NB4 (cell line): ENCODE results near the gene HTT.
A peak's percentile ranks its signal among the peaks of the same experiment; 100 is the strongest.

ENCODE experiments used
- DNase-seq: peaks from one replicate; pipeline ENCODE4 v3.0.0; 2010; ENCODE audit warnings: low read depth
- H3K4me3 ChIP-seq: one replicate; pipeline ENCODE4 v1.5.1; 2011; ENCODE audit warnings: mild to moderate bottlenecking, low read depth, low read length, moderate library complexity
- CTCF ChIP-seq: IDR thresholded peaks from one replicate; pipeline ENCODE4 v1.5.1; 2012; ENCODE audit warnings: low read depth, low read length
- MAX ChIP-seq: IDR thresholded peaks from 2 replicates; pipeline ENCODE4 v1.6.1; 2011; ENCODE audit warnings: low read depth, low read length
- MYC ChIP-seq: IDR thresholded peaks from 2 replicates; pipeline ENCODE4 v1.6.1; 2011; ENCODE audit warnings: low read depth, low read length
- POLR2A ChIP-seq: IDR thresholded peaks from 2 replicates; pipeline ENCODE4 v1.6.1; 2011; ENCODE audit warnings: mild to moderate bottlenecking; ENCODE audit not compliant: insufficient read length; ENCODE audit errors: extremely low read depth

The HTT gene

DNA sequence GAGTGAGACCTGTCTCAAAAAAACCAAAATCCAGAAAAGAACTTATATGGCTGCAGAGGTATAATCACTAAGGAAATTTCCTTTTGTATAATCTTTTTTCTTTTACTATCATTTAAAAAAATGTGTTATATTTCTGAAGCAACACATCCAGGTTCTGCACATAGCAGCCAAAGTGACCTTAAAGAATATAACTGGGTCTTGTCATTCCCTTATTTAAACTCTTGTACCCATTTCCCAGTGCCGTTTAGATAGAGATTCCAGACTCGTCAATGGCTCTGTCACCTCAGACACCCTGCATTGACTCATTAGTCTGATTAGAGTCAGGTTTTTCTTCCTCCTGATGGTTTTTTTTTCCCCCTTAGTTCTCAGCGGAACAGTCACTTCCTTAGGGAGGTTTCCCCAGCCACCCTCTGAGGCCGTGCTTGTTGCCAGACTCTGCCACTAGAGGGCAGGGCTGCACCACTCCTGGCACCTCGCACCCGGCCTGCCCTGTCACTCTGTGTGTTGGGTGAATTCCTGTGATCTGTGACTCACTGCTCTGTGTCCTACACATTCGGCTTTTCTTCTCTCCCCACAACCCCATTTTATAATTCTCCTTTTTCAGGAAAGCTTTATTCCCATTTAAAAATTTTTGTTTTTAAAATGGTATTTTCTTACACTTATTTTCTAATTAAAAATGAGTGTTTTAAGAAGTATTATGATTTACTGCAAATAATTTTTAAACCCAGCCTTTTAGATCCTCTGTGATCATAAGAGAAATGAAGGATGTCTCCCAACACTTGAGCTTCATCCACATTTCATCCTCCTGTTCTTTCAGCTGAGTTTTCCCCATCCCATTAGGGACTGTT lies 32.1 kb downstream of the HTT start:
- DNase-seq = peak; percentile 89
- TF ChIP-seq POLR2A (no peak), MYC (0 out of 2 replicates have a peak, but pooled peaks have one; percentile 10), CTCF (peak; percentile 99), MAX (no peak; the same call in 1 of the 2 replicates)
- no peak overlapping the region for H3K4me3 ChIP-seq

DNA sequence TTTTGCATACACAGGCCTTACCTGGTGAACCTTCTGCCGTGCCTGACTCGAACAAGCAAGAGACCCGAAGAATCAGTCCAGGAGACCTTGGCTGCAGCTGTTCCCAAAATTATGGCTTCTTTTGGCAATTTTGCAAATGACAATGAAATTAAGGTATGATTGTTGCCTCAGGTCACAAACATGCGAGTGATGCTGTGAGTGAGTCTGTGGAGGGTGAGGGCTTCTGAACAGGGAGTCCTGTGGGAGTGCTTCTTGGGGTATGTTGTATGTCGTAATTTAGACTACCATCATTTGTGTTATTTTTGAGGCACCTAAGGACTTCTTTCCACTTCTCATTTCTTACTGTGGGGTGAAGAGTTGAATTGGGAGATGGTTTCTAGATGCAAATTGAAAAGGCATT lies 32.8 kb downstream of the HTT start:
- no peak for DNase-seq
- no peak overlapping the region for H3K4me3 ChIP-seq

GRCh38 chr4:3107691-3108121 lies 33.2 kb downstream of the HTT start:
- H3K4me3 ChIP-seq = no peak overlapping the region
- DNase-seq = no peak
- no peak for TF ChIP-seq MYC

More for the DNA sequence above, 32.8 kb downstream of the HTT start:
- TF ChIP-seq POLR2A = no peak
- TF ChIP-seq MAX = no peak
- TF ChIP-seq MYC = no peak

GRCh38 chr4:3108211-3108610 lies 33.7 kb downstream of the HTT start:
- TF ChIP-seq POLR2A = no peak
- TF ChIP-seq MYC = no peak
- no peak for TF ChIP-seq CTCF
- no peak for TF ChIP-seq MAX
- no peak overlapping the region for H3K4me3 ChIP-seq
- DNase-seq = no peak

DNA sequence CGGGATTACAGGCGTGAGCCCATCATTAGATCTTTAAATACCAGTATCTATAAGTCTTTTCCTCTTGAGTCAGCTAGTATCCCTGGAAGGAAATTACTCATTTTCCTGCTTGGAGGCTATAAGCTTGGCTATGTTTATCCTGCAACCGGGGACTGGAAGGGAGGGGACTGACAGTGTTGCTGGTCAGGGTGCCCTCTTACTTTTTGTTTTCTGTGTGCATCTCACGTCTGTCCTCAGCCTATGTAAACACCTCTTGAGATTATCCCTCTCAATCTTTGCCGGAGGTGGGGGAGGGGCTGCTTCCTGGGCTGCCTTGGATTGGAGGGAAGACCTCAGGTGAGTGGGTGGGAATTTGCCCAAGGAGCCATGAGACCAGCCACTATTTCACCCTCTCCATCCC lies 37.0 kb downstream of the HTT start:
- DNase-seq = no peak
- TF ChIP-seq MAX = no peak
- no peak for TF ChIP-seq POLR2A
- no peak for TF ChIP-seq MYC
- TF ChIP-seq CTCF = no peak
- H3K4me3 ChIP-seq = no peak overlapping the region

DNA sequence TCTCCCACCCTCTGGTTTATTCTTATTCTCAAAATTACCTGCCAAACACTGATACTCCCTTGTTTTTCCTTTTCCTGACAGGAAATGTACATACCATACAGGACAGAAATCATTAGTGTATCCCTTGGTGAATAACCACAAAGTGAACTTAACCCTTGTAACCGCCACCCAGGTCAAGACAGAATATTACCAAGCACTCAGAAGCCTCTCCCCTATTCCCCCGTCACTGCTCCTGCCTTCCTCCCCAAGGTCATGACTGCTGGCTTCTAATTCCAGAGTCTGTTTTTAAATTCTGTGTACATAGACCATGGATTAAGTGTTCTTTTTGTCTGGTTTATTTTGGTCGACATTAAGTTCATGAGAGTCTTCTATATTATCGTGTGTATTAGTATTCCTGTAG lies 37.7 kb downstream of the HTT start:
- TF ChIP-seq MYC (no peak), MAX (no peak), CTCF (no peak), POLR2A (no peak)

More for the DNA sequence above, 37.7 kb downstream of the HTT start:
- H3K4me3 ChIP-seq = no peak overlapping the region
- DNase-seq = no peak
